ENCODE data around the gene GPR158.

GPR158 gene

GRCh38 chr10:25562547-25562946 lies 387.7 kb downstream of the GPR158 start:
- Histone ChIP-seq H3K27me3 (ENCODE audit: insufficient read depth, poor library complexity, severe bottlenecking) (no peaks in the 10 kb centered on the region), H3K27ac (replicated peaks) (no peak overlapping the region), H3K4me3 (replicated peaks; ENCODE audit: insufficient read depth, low read length) (no peak overlapping the region)
- no peak for TF ChIP-seq SPI1 (IDR thresholded peaks at IDR 0.05; ENCODE audit: borderline replicate concordance, low read depth)
- no peak for TF ChIP-seq REST (IDR thresholded peaks at IDR 0.05; ENCODE audit: insufficient replicate concordance, low read depth)
- no peak for TF ChIP-seq POLR2AphosphoS5 (IDR thresholded peaks at IDR 0.05; ENCODE audit: low read depth)
- no peak for DNase-seq (ENCODE audit: low read depth in 1 of 2, low spot score in 1 of 2)

- Histone ChIP-seq H3K27ac (replicated peaks) (no peak overlapping the region), H3K27me3 (ENCODE audit: insufficient read depth, poor library complexity, severe bottlenecking) (no peaks in the 10 kb centered on the region), H3K4me3 (replicated peaks; ENCODE audit: insufficient read depth, low read length) (no peak overlapping the region)
- TF ChIP-seq GABPA (IDR thresholded peaks at IDR 0.05; ENCODE audit: low read depth) (no peak), REST (IDR thresholded peaks at IDR 0.05; ENCODE audit: insufficient replicate concordance, low read depth) (no peak), CTCF (IDR thresholded peaks at IDR 0.05; ENCODE audit: insufficient read depth, low read length) (no peak), POLR2AphosphoS5 (IDR thresholded peaks at IDR 0.05; ENCODE audit: low read depth) (no peak), SPI1 (IDR thresholded peaks at IDR 0.05; ENCODE audit: borderline replicate concordance, low read depth) (no peak)
- DNase-seq (ENCODE audit: low read depth in 1 of 2, low spot score in 1 of 2), result no peak
Observed at GRCh38 chr10:25564351-25564750, 389.6 kb downstream of the GPR158 start.

- no peak for TF ChIP-seq SPI1 (IDR thresholded peaks at IDR 0.05; ENCODE audit: borderline replicate concordance, low read depth)
- no peak for TF ChIP-seq GABPA (IDR thresholded peaks at IDR 0.05; ENCODE audit: low read depth)
- no peak for TF ChIP-seq REST (IDR thresholded peaks at IDR 0.05; ENCODE audit: insufficient replicate concordance, low read depth)
- no peak for TF ChIP-seq CTCF (IDR thresholded peaks at IDR 0.05; ENCODE audit: insufficient read depth, low read length)
- no peak for TF ChIP-seq POLR2AphosphoS5 (IDR thresholded peaks at IDR 0.05; ENCODE audit: low read depth)
- DNase-seq (ENCODE audit: low read depth in 1 of 2, low spot score in 1 of 2), result no peak
- no peak overlapping the region for H3K27ac ChIP-seq (replicated peaks)
- no peak overlapping the region for H3K4me3 ChIP-seq (replicated peaks; ENCODE audit: insufficient read depth, low read length)
- no peaks in the 10 kb centered on the region for H3K27me3 ChIP-seq (ENCODE audit: insufficient read depth, poor library complexity, severe bottlenecking)
Observed at GRCh38 chr10:25565570-25565969, 390.8 kb downstream of the GPR158 start.

GRCh38 chr10:25573316-25573715 lies 398.5 kb downstream of the GPR158 start:
- DNase-seq (ENCODE audit: low read depth in 1 of 2, low spot score in 1 of 2), result no peak
- no peaks in the 10 kb centered on the region for H3K27me3 ChIP-seq (ENCODE audit: insufficient read depth, poor library complexity, severe bottlenecking)
- no peak overlapping the region for H3K4me3 ChIP-seq (replicated peaks; ENCODE audit: insufficient read depth, low read length)
- TF ChIP-seq GABPA (IDR thresholded peaks at IDR 0.05; ENCODE audit: low read depth) (no peak), CTCF (IDR thresholded peaks at IDR 0.05; ENCODE audit: insufficient read depth, low read length) (no peak), SPI1 (IDR thresholded peaks at IDR 0.05; ENCODE audit: borderline replicate concordance, low read depth) (no peak), POLR2AphosphoS5 (IDR thresholded peaks at IDR 0.05; ENCODE audit: low read depth) (no peak), REST (IDR thresholded peaks at IDR 0.05; ENCODE audit: insufficient replicate concordance, low read depth) (no peak)
- no peak overlapping the region for H3K27ac ChIP-seq (replicated peaks)

All from HL-60 (cell line).